Left lung (tissue), 10 donors: ENCODE measurements around the gene MYO18B. TPM values are rescaled to one million over a fixed set of nuclear protein-coding genes. Genes with fewer than 3 reads are reported as not detected.

Experiments used
- ATAC-seq: fragments of 200-7000 bp; cut with Tn5 transposase; one replicate; pipeline ENCODE4 v1.9.1; 2020; ENCODE audit warnings: moderate library complexity
- DNase-seq, 4 donors: peaks; one replicate each; pipeline ENCODE4 v3.0.0-alpha.2; 2013 to 2020
- H3K27ac ChIP-seq, 2 donors: fragments of 200-600 bp; sonication (generic) in 1 of 2; one replicate each; pipeline versions ENCODE4 v1.5.0 to v1.8.0; 2020 to 2021
- H3K27me3 ChIP-seq, 2 donors: fragments of 200-600 bp; sonication (generic) in 1 of 2; one replicate each; pipeline versions ENCODE4 v1.5.0 to v1.8.0; 2020 to 2021
- H3K36me3 ChIP-seq, 2 donors: fragments of 200-600 bp; sonication (generic) in 1 of 2; one replicate each; pipeline versions ENCODE4 v1.5.0 to v1.8.0; 2020 to 2021
- H3K4me1 ChIP-seq, 2 donors: fragments of 200-600 bp; one replicate each; pipeline ENCODE4 v1.8.0; 2021
- H3K4me3 ChIP-seq, 2 donors: fragments of 200-600 bp; sonication (generic) in 1 of 2; one replicate each; pipeline versions ENCODE4 v1.5.0 to v1.8.0; 2020 to 2021; ENCODE audit warnings: mild to moderate bottlenecking in 1 of 2
- H3K9me3 ChIP-seq, 2 donors: fragments of 200-600 bp; sonication (generic) in 1 of 2; one replicate each; pipeline versions ENCODE4 v1.5.0 to v1.8.0; 2020 to 2021
- intact Hi-C, 2 donors: fragments of 100-400 bp; cut with DNase I; formaldehyde crosslinking; loops; one replicate each; pipeline versions ENCODE4 v1.11.2 to v1.14.2; 2022
- polyA plus RNA-seq, 6 donors: library from polyadenylated mRNA; unstranded; fragments of 120-200 nt; gene quantifications; one replicate each; pipeline ENCODE4 v1.2.1, GENCODE V29; 2013; ENCODE audit not compliant: insufficient read length in 6 of 6
- total RNA-seq, 2 donors: library from RNA; stranded (reverse); fragmentation: NEBNext Ultra II Directional; extraction: Animal tissue kit (Norgen Biotek cat#: 25700); gene quantifications; one replicate each; pipeline ENCODE4 v1.2.1, GENCODE V29; 2021
- TF ChIP-seq, protein P1 (sequence below), 2 donors: fragments of 200-600 bp; sonication (generic) in 1 of 2; IDR thresholded peaks; one replicate each; pipeline versions ENCODE4 v1.5.0 to v1.8.0; 2021; ENCODE audit warnings: antibody characterized with exemption in 2 of 2
- donor health status: DM: no; HTN: yes; CAD: no.
- donor health status: DM: no; HTN: no; CAD: no.

Gene MYO18B
- total and polyA plus RNA-seq, 8 donors, result 0.06 to 0.37 (median 0.15) TPM

DNA sequence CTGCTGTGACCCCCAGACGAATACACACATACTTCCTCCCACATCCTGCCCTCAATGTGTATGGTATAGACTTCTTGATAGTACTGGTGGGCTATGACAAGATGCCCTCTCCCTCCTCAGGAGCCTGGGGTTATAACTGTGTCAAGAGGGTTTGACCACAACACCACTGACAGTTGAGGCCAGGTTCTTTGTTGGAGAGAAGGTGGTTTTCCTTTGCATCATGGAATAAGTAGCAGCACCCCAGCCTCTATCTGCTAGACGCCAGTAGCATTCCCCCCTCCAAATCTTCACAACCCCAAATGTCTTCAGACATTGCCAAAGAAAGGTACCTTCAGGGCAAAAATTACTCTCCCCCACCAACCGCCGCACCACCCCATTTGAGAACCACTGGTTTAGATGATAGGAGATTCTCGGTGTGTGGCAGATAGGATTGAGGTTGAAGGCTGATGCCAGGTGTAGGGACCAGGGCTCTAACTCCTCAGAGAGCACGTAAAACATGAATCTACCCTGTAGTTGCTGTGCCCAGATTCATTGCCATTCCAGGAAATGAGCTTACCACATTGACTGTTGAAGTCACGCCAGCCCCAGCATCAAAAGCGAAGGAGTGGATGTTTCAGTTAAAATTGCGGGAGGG, 5.5 kb upstream of the MYO18B start:
- Histone ChIP-seq H3K27me3 (peaks cover 0 to 30% of the 10 kb centered on the region in 2 donors), H3K4me3 (no peak overlapping the region), H3K36me3 (no peaks in the 10 kb centered on the region), H3K4me1 (no peaks in the 10 kb centered on the region), H3K9me3 (no peaks in the 10 kb centered on the region), H3K27ac (no peak overlapping the region)
- TF ChIP-seq, protein P1, sequence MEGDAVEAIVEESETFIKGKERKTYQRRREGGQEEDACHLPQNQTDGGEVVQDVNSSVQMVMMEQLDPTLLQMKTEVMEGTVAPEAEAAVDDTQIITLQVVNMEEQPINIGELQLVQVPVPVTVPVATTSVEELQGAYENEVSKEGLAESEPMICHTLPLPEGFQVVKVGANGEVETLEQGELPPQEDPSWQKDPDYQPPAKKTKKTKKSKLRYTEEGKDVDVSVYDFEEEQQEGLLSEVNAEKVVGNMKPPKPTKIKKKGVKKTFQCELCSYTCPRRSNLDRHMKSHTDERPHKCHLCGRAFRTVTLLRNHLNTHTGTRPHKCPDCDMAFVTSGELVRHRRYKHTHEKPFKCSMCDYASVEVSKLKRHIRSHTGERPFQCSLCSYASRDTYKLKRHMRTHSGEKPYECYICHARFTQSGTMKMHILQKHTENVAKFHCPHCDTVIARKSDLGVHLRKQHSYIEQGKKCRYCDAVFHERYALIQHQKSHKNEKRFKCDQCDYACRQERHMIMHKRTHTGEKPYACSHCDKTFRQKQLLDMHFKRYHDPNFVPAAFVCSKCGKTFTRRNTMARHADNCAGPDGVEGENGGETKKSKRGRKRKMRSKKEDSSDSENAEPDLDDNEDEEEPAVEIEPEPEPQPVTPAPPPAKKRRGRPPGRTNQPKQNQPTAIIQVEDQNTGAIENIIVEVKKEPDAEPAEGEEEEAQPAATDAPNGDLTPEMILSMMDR (IDR thresholded peaks at IDR 0.05), result no peak
- ATAC-seq (no peak), DNase-seq (no peak)
- intact Hi-C loops, result no loop called here

DNA sequence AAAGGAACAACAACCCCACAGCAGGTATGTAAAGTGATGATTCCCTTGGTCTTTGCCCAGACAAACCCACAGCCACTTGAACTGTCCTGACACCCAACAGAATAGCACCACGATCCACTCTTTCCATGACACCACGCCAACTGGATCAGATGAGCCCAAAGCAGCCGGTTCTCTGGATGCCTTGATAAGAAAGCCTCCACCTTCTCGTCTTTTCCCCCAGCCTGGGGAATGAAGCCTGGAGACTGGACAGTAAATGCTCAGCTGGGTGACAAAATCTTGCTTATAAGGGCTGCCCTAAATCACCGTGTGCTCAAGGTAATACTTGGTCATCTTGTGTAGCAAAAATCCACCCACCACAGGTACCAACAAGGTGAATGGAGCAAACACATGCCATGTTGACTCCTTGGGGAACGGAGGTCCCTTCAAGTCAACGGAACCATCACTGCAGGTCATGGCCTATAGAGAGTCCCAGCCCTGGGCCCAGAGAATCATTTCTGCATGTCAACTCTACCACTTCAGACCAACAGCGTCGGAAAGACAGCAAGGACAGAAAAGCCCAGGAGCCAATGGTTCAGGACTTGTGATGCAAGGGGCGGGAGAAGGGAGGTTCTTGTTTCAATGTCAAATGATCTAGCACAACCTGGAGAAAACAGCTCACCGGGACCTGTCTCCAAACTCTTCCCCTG, 2.2 kb upstream of the MYO18B start:
- Histone ChIP-seq H3K9me3 (no peaks in the 10 kb centered on the region), H3K4me3 (no peak overlapping the region), H3K36me3 (no peaks in the 10 kb centered on the region), H3K27me3 (peaks cover 0 to 40% of the 10 kb centered on the region in 2 donors), H3K4me1 (no peaks in the 10 kb centered on the region), H3K27ac (no peak overlapping the region)
- ATAC-seq (no peak), DNase-seq (no peak)
- TF ChIP-seq, protein P1 (IDR thresholded peaks at IDR 0.05), result no peak
- intact Hi-C loops, result no loop called here

DNA sequence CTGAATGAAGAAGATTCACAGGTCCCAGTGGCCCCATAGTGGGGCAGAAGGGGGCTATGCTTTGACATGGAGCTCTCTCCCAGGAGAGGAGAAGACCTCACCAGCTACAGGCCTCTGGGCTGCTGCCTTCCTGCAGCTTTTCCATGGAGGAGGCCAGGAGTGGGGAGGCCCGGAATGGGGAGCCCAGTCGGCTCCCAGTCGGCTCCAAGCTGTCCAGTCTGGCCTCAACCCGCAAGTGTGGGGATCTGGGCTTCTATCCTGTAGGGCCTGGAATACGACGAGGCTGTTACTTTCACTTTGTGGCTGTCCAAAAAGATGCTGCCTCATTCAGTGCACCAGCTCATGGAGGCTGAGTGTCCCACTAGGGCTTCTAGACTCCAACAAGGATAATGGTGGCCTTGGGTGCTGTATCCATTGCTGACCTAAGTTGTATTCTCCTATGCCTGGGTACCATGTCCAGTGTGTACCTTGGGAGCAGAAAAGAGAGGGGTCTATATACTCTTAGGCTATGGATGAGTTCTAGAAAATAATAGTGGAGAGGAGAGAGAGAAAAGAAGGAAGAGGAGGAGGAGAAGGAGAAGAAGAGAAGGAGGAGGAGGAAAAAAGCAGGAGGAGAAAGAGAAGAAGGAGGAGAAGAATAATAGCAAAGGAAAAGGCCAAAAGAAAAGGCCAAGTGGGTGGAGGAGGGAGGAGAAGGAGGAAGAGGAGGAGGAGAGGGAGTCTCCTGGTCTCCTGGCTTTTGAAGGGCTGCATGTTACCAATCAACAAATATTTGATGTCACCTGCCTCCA, 1.1 kb downstream of the MYO18B start:
- intact Hi-C loops, result no loop called here
- Histone ChIP-seq H3K27me3 (peaks cover 0 to 23% of the 10 kb centered on the region in 2 donors), H3K27ac (no peak overlapping the region), H3K36me3 (no peaks in the 10 kb centered on the region), H3K4me3 (no peak overlapping the region), H3K4me1 (no peaks in the 10 kb centered on the region), H3K9me3 (no peaks in the 10 kb centered on the region)
- DNase-seq, result no peak
- TF ChIP-seq, protein P1 (IDR thresholded peaks at IDR 0.05), result no peak
- no peak for ATAC-seq

DNA sequence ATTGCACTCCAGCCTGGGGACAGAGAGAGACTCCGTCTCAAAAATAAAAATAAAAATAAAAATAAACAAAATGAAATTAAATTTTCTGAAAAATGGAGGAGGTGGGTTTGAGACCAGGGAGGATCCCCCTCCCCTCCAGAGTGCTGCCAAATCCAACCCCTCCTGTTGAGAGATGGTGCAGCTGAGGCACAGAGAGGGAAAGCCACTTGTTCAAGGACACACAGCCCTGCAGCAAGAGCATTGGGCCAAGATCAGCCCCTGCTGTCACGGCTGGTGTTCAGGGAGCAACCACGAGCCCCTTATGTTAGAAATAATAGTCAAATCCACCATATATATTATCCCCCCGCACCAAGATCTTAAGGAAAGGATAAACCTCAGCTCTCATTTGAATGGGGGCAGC, 2.7 kb downstream of the MYO18B start:
- DNase-seq, result no peak
- Histone ChIP-seq H3K4me3 (no peak overlapping the region), H3K4me1 (no peaks in the 10 kb centered on the region), H3K36me3 (no peaks in the 10 kb centered on the region), H3K27me3 (peaks cover 0 to 23% of the 10 kb centered on the region in 2 donors), H3K9me3 (no peaks in the 10 kb centered on the region), H3K27ac (no peak overlapping the region)
- no peak for ATAC-seq
- intact Hi-C loops, result no loop called here
- TF ChIP-seq, protein P1 (IDR thresholded peaks at IDR 0.05), result no peak
